HG02943 (cell line): Measurements from ENCODE around the gene CST9.

Source experiments
- ATAC-seq: cut with Tn5 transposase; IDR thresholded peaks from one replicate; pipeline ENCODE4 v1.9.1; 2021; ENCODE audit warnings: mild to moderate bottlenecking, low read depth, moderate library complexity; ENCODE audit not compliant: unreplicated experiment

Gene CST9

GRCh38 chr20:23562721-23563342 lies 42.9 kb downstream of the CST9 start:
- ATAC-seq = no peak

GRCh38 chr20:23554401-23554800 lies 51.3 kb downstream of the CST9 start:
- ATAC-seq = no peak
